RPMI7951 (cell line): ENCODE results near the gene N4BP2L1. TPM values are rescaled to one million over a fixed set of nuclear protein-coding genes. Genes with fewer than 3 reads are reported as not detected.

ENCODE experiments used
- DNase-seq: peaks from one replicate; pipeline ENCODE4 v3.0.0-alpha.2; 2012; ENCODE audit warnings: low read depth
- total RNA-seq: library from RNA; depleted of rRNA; stranded (reverse); fragments of >200 nt; shearing (Covaris generic); gene quantifications from 2 replicates; pipeline ENCODE4 v1.2.3, GENCODE V29; 2014

Gene N4BP2L1
- total RNA-seq, 1 experiment from 2014 or later = 3.0 TPM

GRCh38 chr13:32432856-32433255 lies 4.9 kb upstream of the N4BP2L1 start:
- DNase-seq = no peak

GRCh38 chr13:32431361-32431760 lies 3.4 kb upstream of the N4BP2L1 start:
- no peak for DNase-seq

GRCh38 chr13:32430018-32430747 lies 2.3 kb upstream of the N4BP2L1 start:
- no peak for DNase-seq

- no peak for DNase-seq
Measured at GRCh38 chr13:32429433-32429909, 1.5 kb upstream of the N4BP2L1 start.

GRCh38 chr13:32428581-32429432 lies 877 bp upstream of the N4BP2L1 start:
- no peak for DNase-seq

- DNase-seq = peak; percentile 19
Measured at GRCh38 chr13:32426990-32427851, 709 bp downstream of the N4BP2L1 start.

GRCh38 chr13:32426191-32426989 lies 1.5 kb downstream of the N4BP2L1 start:
- DNase-seq = peak; percentile 68

- no peak for DNase-seq
Measured at GRCh38 chr13:32425158-32425557, 2.8 kb downstream of the N4BP2L1 start.

GRCh38 chr13:32423592-32423991 lies 4.3 kb downstream of the N4BP2L1 start:
- DNase-seq = no peak

- no peak for DNase-seq
Measured at GRCh38 chr13:32419862-32420261, 8.1 kb downstream of the N4BP2L1 start.

- DNase-seq = no peak
Measured at GRCh38 chr13:32417995-32418394, 9.9 kb downstream of the N4BP2L1 start.

- peak; percentile 21 for DNase-seq
Measured at GRCh38 chr13:32415019-32415418, 12.9 kb downstream of the N4BP2L1 start.

GRCh38 chr13:32414580-32414979 lies 13.3 kb downstream of the N4BP2L1 start:
- no peak for DNase-seq

- no peak for DNase-seq
Measured at GRCh38 chr13:32413284-32413683, 14.6 kb downstream of the N4BP2L1 start.

GRCh38 chr13:32409561-32410421 lies 18.1 kb downstream of the N4BP2L1 start:
- DNase-seq = no peak

GRCh38 chr13:32409001-32409313 lies 19.0 kb downstream of the N4BP2L1 start:
- no peak for DNase-seq

- DNase-seq = no peak
Measured at GRCh38 chr13:32408296-32409000, 19.5 kb downstream of the N4BP2L1 start.

GRCh38 chr13:32407854-32408253 lies 20.1 kb downstream of the N4BP2L1 start:
- no peak for DNase-seq

- peak; percentile 3 for DNase-seq
Measured at GRCh38 chr13:32403108-32403507, 24.8 kb downstream of the N4BP2L1 start.
